Measurements from ENCODE around the gene SUCO. TPM values are rescaled to one million over a fixed set of nuclear protein-coding genes. Genes with fewer than 3 reads are reported as not detected.

The SUCO gene
- total RNA-seq, 4 donors from 2014 or later = 39.6 to 61.8 (median 44.5) TPM

DNA sequence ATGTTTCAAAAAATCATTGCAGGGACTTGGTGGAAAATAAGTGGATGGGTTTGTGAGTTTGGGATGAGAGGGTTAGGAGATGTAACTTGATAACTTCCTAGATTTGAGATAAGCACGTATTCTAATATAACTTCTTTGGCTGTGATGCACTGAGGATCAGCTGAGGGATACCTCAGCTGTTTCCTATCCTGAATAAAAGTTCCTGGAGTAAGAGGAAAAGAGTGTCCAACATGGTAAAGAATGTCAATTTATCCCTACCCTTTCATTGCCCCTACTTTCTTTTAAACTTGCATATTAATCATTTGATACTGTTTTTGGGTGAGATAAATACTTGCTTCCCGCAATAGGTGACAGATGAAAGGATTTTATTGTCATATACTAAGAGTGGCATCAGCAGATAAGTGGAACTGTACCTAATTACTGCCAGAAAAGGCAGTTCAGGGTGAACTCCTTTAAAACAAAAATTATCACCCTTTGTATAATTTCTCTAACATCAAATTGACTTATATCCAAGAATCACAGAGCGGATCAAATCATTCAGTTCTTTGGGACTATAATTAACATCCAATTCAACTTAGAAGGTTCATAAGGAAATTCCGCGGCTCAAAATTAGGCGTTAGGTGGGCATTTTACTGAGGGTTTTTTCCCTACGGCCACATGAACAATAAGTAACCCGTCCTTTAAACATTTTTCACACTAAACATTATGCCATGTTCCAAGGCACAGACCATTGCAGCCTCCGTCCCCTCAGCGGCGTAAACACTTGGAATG is 1.4 kb upstream of the SUCO start:
- no peak for DNase-seq (ENCODE audit: low spot score)
- no peak for TF ChIP-seq CTCF (IDR thresholded peaks at IDR 0.05)
- ATAC-seq (ENCODE audit: low FRiP score) = no peak

GRCh38 chr1:172532183-172532699 is 709 bp upstream of the SUCO start:
- TF ChIP-seq CTCF (IDR thresholded peaks at IDR 0.05) = no peak
- peak; percentile 91 for ATAC-seq (ENCODE audit: low FRiP score)
- peak; percentile 51 for DNase-seq (ENCODE audit: low spot score)

- no peak for TF ChIP-seq CTCF (IDR thresholded peaks at IDR 0.05)
- DNase-seq (ENCODE audit: low spot score) (no peak), ATAC-seq (ENCODE audit: low FRiP score) (no peak)
These were observed 682 bp downstream of the SUCO start for GRCh38 chr1:172533513-172534151.

DNA sequence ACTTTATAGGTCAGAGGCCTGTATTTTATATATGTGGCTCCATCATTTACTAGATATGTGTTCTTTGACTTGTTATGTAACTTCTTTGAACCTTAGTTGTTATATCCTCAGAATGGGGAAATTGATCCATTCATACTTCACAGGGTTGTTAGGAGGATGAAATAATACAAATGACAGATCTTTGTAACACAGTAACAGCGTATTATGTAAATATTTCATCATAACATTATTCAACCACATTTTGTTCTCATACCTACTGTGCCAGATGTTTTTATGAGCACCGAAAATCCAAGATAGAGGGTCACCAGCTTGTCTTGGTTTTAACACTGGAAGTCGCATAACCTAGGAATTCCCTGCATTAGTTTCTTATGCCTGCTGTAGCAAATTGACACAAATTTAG is 3.3 kb downstream of the SUCO start:
- TF ChIP-seq CTCF (IDR thresholded peaks at IDR 0.05) = no peak
- ATAC-seq (ENCODE audit: low FRiP score) (no peak), DNase-seq (ENCODE audit: low spot score) (no peak)

- ATAC-seq (ENCODE audit: low FRiP score) = no peak
These were observed 4.4 kb downstream of the SUCO start for GRCh38 chr1:172537366-172537765.

GRCh38 chr1:172537827-172538391 is 5.0 kb downstream of the SUCO start:
- ATAC-seq (ENCODE audit: low FRiP score) (no peak), DNase-seq (ENCODE audit: low spot score) (no peak)
- no peak for TF ChIP-seq CTCF (IDR thresholded peaks at IDR 0.05)

More at GRCh38 chr1:172537366-172537765, 4.4 kb downstream of the SUCO start:
- no peak for DNase-seq (ENCODE audit: low spot score)
- no peak for TF ChIP-seq CTCF (IDR thresholded peaks at IDR 0.05)

Measured in omental fat pad (tissue), 4 donors.